ENCODE results near the gene CCNQ.

The CCNQ gene

GRCh38 chrX:153568451-153569011 lies 30.4 kb downstream of the CCNQ start:
- no peak for DNase-seq

- DNase-seq: no peak
Measured at GRCh38 chrX:153565996-153566580, 32.9 kb downstream of the CCNQ start.

GRCh38 chrX:153564047-153564606 lies 34.8 kb downstream of the CCNQ start:
- DNase-seq: no peak

DNA sequence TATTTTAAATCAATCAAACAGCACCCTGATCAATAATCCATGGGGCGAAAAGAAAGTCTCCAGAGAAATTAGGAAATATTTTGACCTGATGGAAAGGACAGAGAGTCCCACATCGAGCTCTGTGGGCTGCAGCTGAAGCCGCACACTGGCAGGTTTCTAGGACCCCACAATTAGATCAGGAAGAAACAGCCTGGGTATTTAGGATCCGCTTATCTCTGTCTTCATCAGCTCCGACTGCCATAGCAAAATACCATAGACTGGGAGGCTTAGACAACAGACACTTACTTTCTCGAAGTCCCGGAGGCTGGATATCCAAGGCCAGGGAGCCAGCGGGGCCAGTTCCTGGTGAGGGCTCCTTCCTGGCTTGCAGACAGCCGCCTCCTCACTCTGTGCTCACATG lies 36.4 kb downstream of the CCNQ start:
- DNase-seq: no peak

- DNase-seq: no peak
Measured at GRCh38 chrX:153561337-153561736, 37.6 kb downstream of the CCNQ start.

GRCh38 chrX:153560466-153560865 lies 38.5 kb downstream of the CCNQ start:
- DNase-seq: no peak

DNA sequence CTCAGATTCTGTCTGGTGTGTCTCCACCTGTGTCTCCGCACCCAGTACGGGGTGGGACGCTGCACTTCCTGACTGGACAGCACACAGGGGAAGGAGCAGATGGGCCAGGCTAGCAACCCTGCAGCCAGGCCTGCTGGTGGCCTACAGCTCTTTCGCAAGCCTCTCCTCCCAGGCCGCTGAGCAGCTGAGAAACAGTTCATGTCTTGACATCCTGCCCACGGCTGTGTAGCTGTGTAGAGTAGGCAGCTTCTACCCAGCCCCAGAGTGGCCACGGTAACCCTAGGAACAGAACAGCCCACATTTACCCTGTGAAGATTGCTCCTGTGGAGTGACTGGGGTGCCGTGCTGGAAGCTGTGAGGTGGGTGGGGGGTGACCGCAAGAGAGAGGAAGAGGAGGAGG lies 38.9 kb downstream of the CCNQ start:
- no peak for DNase-seq

DNA sequence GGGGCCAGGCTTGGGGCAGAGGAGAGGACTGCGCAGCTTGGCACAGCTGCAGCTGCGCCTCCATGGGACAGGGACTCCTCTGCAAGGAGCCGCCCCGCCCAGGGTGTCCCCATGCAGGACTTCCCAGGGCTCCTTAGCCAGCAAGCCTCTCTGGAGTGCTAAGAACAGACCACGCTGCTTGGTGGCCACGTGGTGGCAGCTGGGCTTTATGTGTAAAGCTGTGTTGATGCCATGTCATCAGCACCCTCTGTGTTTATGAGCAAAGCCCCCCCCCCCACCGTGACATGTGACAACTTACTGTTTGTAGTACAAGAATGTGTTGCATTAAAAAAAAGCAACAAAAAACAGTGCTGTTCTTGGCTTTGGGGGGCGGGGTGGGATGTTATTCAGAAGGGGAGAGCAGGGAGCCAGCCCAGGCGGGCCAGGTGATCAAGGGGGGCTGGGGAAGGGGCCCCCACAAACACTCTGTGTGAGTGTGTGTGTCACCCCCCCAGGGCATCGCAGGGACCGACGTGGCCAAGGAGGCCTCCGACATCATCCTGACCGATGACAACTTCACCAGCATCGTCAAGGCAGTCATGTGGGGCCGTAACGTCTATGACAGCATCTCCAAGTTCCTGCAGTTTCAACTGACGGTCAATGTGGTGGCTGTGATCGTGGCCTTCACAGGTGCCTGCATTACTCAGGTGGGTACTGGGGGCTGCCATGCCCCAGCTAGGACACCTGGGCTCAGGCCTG lies 41.2 kb downstream of the CCNQ start:
- no peak for DNase-seq

DNA sequence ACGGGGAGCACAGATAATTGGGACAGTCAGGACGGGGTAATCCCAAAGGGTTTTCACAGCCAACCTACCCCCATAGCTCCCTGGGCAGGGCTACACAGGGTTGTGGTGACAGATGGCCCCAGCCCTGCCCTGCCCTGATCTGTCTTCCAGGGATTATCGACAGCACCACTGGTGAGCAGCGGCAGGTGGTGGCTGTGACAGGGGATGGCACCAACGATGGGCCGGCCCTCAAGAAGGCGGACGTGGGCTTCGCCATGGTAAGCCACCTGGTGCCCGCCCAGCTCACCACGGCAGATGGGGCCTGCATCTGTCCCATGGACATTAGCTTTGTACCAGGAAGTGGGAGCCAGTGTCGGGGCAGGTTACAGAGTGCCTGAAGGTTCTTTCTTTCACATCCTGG lies 42.2 kb downstream of the CCNQ start:
- no peak for DNase-seq

DNA sequence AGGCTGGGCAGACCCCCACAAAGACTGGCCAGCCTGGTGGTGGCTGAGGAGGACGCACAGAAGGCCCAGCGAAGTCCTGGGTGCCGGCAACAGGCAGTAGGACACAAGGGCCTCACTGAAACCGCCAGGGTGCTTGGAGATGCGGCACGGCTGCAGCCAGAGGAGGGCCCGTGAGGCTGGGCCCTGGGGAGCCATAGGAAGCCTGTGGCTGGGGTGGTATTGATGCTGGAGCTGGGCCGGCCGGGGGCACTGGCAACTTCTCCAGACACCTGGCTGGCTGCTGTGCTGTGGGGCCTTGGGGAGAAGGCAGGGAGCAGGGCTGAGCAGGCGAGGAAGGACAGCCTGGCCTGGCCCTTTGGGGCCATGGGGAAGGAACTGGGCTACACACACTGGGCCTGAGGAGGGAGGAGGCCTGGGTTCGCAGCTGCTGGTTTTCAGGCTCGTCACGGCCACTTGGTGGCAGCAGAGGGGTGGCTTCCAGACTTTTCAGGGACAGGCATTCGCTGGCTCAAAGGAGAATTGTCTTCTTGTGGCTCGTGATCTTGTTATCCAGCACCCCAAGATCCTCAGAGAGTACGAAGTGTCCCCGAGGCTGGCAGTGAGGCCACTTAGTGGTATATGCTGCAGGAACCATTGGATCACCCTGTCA lies 44.3 kb downstream of the CCNQ start:
- DNase-seq: peak; percentile 49

- no peak for DNase-seq
Measured at GRCh38 chrX:153551135-153551534, 47.8 kb downstream of the CCNQ start.

DNA sequence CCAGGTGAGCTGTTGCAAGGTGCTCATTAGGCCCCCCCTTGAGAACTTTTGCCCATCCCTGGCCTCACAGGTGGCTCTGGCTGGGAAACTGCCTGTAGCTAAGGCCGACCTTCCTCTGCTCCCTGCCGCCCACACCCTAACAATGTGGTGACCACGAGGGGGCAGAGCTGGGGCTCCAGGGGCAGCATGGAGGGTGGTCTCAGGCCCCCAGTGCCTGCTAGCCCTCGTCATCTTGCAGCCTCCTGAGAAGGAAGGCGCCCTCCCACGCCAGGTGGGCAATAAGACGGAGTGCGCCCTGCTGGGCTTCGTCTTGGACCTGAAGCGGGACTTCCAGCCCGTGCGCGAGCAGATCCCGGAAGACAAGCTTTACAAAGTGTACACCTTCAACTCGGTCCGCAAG lies 49.1 kb downstream of the CCNQ start:
- DNase-seq: no peak

- no peak for DNase-seq
Measured at GRCh38 chrX:153549231-153549630, 49.7 kb downstream of the CCNQ start.

GRCh38 chrX:153547195-153547594 lies 51.7 kb downstream of the CCNQ start:
- DNase-seq: no peak

DNA sequence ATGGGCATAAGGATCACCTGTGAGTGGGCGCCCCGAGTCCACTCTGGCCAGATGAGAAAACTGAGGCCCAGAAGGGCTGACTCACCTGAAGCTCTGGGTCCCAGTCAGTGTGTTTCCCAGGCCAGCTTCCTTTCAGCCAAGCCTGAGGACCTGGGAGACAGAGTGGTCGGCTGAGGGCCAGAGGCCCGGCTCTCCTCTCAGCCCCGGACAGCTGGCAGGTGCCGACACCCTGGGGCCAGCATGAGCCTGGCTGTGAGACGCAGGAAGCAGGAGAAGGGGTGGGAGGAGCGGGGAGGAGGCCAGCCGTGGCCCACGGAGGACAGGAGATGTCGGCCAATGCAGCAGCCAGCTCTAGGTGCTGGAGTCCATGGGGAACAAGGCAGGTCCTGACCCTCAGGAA lies 52.6 kb downstream of the CCNQ start:
- no peak for DNase-seq

DNA sequence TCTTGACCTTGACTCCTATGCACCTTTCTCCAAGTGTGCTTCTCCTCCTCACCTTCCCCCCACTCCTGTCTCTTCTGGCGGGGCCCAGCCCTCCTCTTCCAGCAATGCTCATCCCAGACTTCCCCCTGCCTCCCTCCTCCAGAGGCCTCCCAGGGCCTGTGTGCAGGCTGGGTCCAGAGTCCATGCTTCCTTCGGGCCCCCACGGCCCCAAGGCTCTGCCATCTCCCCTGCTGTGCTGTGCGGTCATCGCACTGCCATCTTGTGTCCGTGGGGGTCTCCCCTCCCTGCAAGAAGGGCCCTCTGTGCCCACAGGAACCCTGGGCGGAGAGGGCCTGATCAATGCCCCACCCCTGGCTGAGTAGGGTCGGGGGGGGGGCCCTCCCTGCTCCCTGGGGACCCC lies 54.2 kb downstream of the CCNQ start:
- DNase-seq: no peak

DNA sequence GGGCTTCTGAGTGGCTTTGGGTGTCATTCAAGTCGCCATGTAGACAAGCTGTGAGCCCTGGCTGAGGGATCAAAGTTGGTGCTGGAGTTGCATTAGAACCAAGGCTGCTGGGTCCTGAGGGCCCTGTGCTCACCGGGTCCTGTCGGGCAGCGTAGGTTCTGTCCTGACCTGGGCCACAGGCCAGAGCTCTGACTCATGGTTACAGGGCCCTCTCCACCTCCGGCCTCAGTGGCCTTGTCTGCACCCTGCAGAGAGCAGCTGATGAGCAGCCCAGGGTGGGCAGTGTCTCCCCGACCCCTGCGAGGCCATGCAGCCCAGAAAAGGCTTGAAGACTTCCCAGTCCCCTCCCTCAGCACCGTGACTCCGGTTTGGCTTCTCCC lies 59.0 kb downstream of the CCNQ start:
- DNase-seq: no peak

GRCh38 chrX:153539171-153539978 lies 59.6 kb downstream of the CCNQ start:
- DNase-seq: peak; percentile 31

- no peak for DNase-seq
Measured at GRCh38 chrX:153538424-153538823, 60.5 kb downstream of the CCNQ start.
